Measurements from ENCODE around the gene DGKB.

DGKB gene

GRCh38 chr7:14828053-14828452 is 74.5 kb downstream of the DGKB start:
- H3K27me3 ChIP-seq (ENCODE audit: low read depth), result no peaks in the 10 kb centered on the region
- no peaks in the 10 kb centered on the region for H3K9me3 ChIP-seq
- no peaks in the 10 kb centered on the region for H3K36me3 ChIP-seq (replicated peaks)
- H3K4me1 ChIP-seq, result no peaks in the 10 kb centered on the region
- in situ Hi-C loops (cut with MboI; ENCODE audit: low sequenced_read_pairs), result no loop called here
- no peak overlapping the region for H3K4me3 ChIP-seq
- no peak for DNase-seq (ENCODE audit: low spot score in 2 of 2)

DNA sequence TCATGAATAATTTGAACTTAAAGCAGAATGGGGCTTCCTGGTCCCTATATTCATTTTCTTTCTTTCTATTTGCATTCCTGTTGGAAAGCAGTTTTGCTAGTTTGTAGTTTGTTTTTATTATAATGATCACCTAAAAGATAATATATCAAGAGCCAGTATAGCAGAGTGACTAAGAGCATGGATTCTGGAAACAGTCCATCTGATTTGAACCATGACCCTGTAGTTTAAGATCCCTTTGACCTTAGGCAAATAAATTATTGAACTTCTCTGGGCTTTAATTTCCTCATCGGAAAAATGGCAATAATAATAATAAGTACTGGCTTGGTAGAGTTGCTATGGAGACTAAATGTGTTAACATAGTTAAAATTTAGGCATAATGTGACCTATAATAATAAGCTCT is 76.1 kb downstream of the DGKB start:
- Histone ChIP-seq H3K4me3 (no peak overlapping the region), H3K9me3 (no peaks in the 10 kb centered on the region), H3K27me3 (ENCODE audit: low read depth) (no peaks in the 10 kb centered on the region), H3K36me3 (replicated peaks) (no peaks in the 10 kb centered on the region), H3K4me1 (no peaks in the 10 kb centered on the region)
- DNase-seq (ENCODE audit: low spot score in 2 of 2), result no peak
- in situ Hi-C loops (cut with MboI; ENCODE audit: low sequenced_read_pairs), result no loop called here

GRCh38 chr7:14825912-14826311 is 76.6 kb downstream of the DGKB start:
- DNase-seq (ENCODE audit: low spot score in 2 of 2), result no peak
- Histone ChIP-seq H3K27me3 (ENCODE audit: low read depth) (no peaks in the 10 kb centered on the region), H3K4me1 (no peaks in the 10 kb centered on the region), H3K4me3 (no peak overlapping the region), H3K9me3 (no peaks in the 10 kb centered on the region), H3K36me3 (replicated peaks) (no peaks in the 10 kb centered on the region)
- in situ Hi-C loops (cut with MboI; ENCODE audit: low sequenced_read_pairs), result no loop called here

DNA sequence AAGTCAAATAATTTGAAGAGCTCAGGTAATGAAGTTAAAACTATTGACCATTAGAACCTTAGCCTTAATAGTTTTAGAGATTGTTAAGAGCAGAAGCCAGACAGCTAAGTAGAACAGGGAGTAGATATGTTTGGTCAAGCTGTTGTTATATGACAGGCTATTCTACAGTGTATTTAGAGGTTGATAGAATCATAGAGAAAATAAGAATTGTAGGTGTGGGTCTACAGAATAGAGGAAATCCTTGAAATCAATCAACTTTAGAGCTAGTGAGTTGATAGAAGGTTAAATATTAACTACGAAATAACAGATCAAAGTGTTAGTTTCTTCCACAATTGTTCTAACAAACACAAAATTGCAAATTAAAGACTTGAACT is 80.1 kb downstream of the DGKB start:
- DNase-seq (ENCODE audit: low spot score in 2 of 2), result no peak
- H3K9me3 ChIP-seq, result no peaks in the 10 kb centered on the region
- H3K27me3 ChIP-seq (ENCODE audit: low read depth), result no peaks in the 10 kb centered on the region
- H3K4me3 ChIP-seq, result no peak overlapping the region
- no peaks in the 10 kb centered on the region for H3K36me3 ChIP-seq (replicated peaks)
- H3K4me1 ChIP-seq, result no peaks in the 10 kb centered on the region
- in situ Hi-C loops (cut with MboI; ENCODE audit: low sequenced_read_pairs), result no loop called here

- in situ Hi-C loops (cut with MboI; ENCODE audit: low sequenced_read_pairs), result no loop called here
- no peak for DNase-seq (ENCODE audit: low spot score in 2 of 2)
Observed at GRCh38 chr7:14821757-14822480, 80.6 kb downstream of the DGKB start.

GRCh38 chr7:14818871-14819270 is 83.7 kb downstream of the DGKB start:
- Histone ChIP-seq H3K36me3 (replicated peaks) (no peaks in the 10 kb centered on the region), H3K9me3 (no peaks in the 10 kb centered on the region), H3K27me3 (ENCODE audit: low read depth) (no peaks in the 10 kb centered on the region), H3K4me1 (no peaks in the 10 kb centered on the region), H3K4me3 (no peak overlapping the region)
- DNase-seq (ENCODE audit: low spot score in 2 of 2), result no peak
- in situ Hi-C loops (cut with MboI; ENCODE audit: low sequenced_read_pairs), result no loop called here

More at GRCh38 chr7:14821757-14822480, 80.6 kb downstream of the DGKB start:
- Histone ChIP-seq H3K36me3 (replicated peaks) (no peaks in the 10 kb centered on the region), H3K27me3 (ENCODE audit: low read depth) (no peaks in the 10 kb centered on the region), H3K4me1 (no peaks in the 10 kb centered on the region), H3K4me3 (no peak overlapping the region), H3K9me3 (no peaks in the 10 kb centered on the region)

GRCh38 chr7:14817829-14818614 is 84.5 kb downstream of the DGKB start:
- no peaks in the 10 kb centered on the region for H3K27me3 ChIP-seq (ENCODE audit: low read depth)
- H3K36me3 ChIP-seq (replicated peaks), result no peaks in the 10 kb centered on the region
- no peak for DNase-seq (ENCODE audit: low spot score in 2 of 2)
- no peak overlapping the region for H3K4me3 ChIP-seq
- no peaks in the 10 kb centered on the region for H3K4me1 ChIP-seq
- in situ Hi-C loops (cut with MboI; ENCODE audit: low sequenced_read_pairs), result no loop called here
- H3K9me3 ChIP-seq, result no peaks in the 10 kb centered on the region

GRCh38 chr7:14807507-14807906 is 95.0 kb downstream of the DGKB start:
- in situ Hi-C loops (cut with MboI; ENCODE audit: low sequenced_read_pairs), result no loop called here

DNA sequence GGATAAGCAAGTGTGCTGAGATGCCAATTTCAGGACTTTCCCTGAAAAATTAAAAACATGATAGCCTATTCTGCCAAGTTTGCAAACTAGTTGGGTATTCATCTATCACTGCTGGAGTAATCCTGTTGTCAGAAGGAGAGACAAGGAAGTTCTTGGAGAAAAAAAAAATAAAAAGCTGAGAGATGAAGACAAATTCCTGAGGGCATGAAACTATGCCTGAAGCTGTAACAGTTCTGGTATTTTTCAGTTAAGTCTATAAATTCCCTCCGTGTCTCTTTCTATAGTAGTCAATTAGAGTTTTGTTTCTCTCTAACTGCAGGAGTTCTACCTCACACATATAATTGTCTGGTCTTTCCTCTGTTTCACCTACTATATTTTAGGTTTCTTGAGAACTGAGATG is 95.7 kb downstream of the DGKB start:
- DNase-seq (ENCODE audit: low spot score in 2 of 2), result no peak
- in situ Hi-C loops (cut with MboI; ENCODE audit: low sequenced_read_pairs), result no loop called here
- Histone ChIP-seq H3K36me3 (replicated peaks) (no peaks in the 10 kb centered on the region), H3K9me3 (no peaks in the 10 kb centered on the region), H3K4me1 (no peaks in the 10 kb centered on the region), H3K4me3 (no peak overlapping the region), H3K27me3 (ENCODE audit: low read depth) (no peaks in the 10 kb centered on the region)

More at GRCh38 chr7:14807507-14807906, 95.0 kb downstream of the DGKB start:
- no peak for DNase-seq (ENCODE audit: low spot score in 2 of 2)
- H3K4me3 ChIP-seq, result no peak overlapping the region
- no peaks in the 10 kb centered on the region for H3K4me1 ChIP-seq
- H3K27me3 ChIP-seq (ENCODE audit: low read depth), result no peaks in the 10 kb centered on the region
- no peaks in the 10 kb centered on the region for H3K36me3 ChIP-seq (replicated peaks)
- H3K9me3 ChIP-seq, result no peaks in the 10 kb centered on the region

DNA sequence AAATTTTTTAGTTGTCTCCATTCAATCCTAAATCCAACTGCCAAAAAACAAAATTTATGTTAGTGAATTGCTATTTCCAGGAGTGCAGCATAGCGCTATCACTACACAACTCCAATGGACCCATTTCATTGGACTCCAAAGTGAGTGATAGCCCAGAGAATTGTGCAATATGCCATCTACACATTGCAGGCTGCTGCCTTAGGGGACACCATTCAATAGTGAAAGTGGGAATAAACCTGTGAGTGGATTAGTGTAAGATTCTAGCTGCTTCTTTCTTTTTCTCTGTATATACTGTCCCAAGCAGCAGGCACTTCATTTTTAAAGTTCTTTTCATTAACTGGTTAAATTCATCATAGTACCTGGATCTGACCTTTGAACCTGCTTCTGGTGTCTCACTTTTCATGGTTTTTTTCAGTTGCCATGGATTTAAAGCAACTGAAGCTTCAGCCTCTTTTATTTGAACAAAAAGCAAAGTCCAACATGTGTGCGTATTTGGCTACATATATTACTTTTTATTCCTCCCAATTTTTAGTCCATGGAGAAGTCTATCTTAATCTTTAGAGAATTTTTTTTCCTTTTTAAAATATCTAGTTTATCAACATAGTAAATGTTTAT is 97.3 kb downstream of the DGKB start:
- Histone ChIP-seq H3K4me3 (no peak overlapping the region), H3K9me3 (no peaks in the 10 kb centered on the region), H3K27me3 (ENCODE audit: low read depth) (no peaks in the 10 kb centered on the region), H3K36me3 (replicated peaks) (no peaks in the 10 kb centered on the region), H3K4me1 (no peaks in the 10 kb centered on the region)
- no peak for DNase-seq (ENCODE audit: low spot score in 2 of 2)
- in situ Hi-C loops (cut with MboI; ENCODE audit: low sequenced_read_pairs), result no loop called here

DNA sequence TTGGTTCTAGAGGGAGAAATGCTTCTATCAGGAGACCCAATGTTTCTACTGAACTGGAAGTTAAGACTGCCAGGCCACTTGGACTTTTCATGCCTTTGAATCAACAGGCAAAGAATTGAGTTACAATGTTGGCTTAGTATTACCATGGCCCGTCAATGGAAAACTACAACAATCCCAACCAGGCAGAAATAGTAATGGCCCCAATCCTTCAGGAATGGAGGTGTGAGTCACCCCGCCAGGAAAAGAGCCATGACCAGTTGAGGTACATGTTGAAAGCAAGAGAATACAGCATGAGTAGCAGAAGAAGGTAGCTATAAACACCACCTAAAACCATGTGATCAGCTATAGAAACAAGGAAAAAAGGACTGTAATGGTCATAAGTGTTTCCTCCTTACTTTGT is 101.9 kb downstream of the DGKB start:
- Histone ChIP-seq H3K27me3 (ENCODE audit: low read depth) (no peaks in the 10 kb centered on the region), H3K36me3 (replicated peaks) (no peaks in the 10 kb centered on the region)
- in situ Hi-C loops (cut with MboI; ENCODE audit: low sequenced_read_pairs), result no loop called here

GRCh38 chr7:14793151-14793550 is 109.4 kb downstream of the DGKB start:
- in situ Hi-C loops (cut with MboI; ENCODE audit: low sequenced_read_pairs), result no loop called here
- no peak overlapping the region for H3K4me3 ChIP-seq
- no peaks in the 10 kb centered on the region for H3K9me3 ChIP-seq
- DNase-seq (ENCODE audit: low spot score in 2 of 2), result no peak
- no peaks in the 10 kb centered on the region for H3K4me1 ChIP-seq
- no peaks in the 10 kb centered on the region for H3K27me3 ChIP-seq (ENCODE audit: low read depth)
- H3K36me3 ChIP-seq (replicated peaks), result no peaks in the 10 kb centered on the region

More for the DNA sequence above, 101.9 kb downstream of the DGKB start:
- DNase-seq (ENCODE audit: low spot score in 2 of 2), result no peak
- no peaks in the 10 kb centered on the region for H3K9me3 ChIP-seq
- no peaks in the 10 kb centered on the region for H3K4me1 ChIP-seq
- no peak overlapping the region for H3K4me3 ChIP-seq

DNA sequence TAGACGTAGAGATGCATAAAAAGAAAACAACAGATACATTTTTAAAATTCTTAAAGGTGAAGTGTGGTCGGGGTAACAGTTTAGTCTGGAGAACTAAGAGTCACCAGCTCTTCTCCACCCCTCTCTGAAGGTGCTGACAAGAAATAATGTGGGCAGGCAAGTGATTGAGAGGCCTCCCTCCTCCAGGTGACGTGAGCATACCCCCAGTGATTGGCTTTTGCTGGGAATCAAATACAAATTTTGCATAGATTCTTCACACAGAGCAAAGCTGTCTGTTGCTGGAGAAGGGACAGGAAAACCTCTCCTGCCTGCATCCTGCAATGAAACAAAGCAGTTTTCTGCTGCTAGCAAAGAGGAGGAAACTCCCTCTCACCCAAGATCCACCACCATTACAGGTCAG is 115.0 kb downstream of the DGKB start:
- Histone ChIP-seq H3K4me1 (no peaks in the 10 kb centered on the region), H3K27me3 (ENCODE audit: low read depth) (no peaks in the 10 kb centered on the region), H3K9me3 (no peaks in the 10 kb centered on the region), H3K4me3 (no peak overlapping the region), H3K36me3 (replicated peaks) (no peaks in the 10 kb centered on the region)
- in situ Hi-C loops (cut with MboI; ENCODE audit: low sequenced_read_pairs), result no loop called here
- no peak for DNase-seq (ENCODE audit: low spot score in 2 of 2)

DNA sequence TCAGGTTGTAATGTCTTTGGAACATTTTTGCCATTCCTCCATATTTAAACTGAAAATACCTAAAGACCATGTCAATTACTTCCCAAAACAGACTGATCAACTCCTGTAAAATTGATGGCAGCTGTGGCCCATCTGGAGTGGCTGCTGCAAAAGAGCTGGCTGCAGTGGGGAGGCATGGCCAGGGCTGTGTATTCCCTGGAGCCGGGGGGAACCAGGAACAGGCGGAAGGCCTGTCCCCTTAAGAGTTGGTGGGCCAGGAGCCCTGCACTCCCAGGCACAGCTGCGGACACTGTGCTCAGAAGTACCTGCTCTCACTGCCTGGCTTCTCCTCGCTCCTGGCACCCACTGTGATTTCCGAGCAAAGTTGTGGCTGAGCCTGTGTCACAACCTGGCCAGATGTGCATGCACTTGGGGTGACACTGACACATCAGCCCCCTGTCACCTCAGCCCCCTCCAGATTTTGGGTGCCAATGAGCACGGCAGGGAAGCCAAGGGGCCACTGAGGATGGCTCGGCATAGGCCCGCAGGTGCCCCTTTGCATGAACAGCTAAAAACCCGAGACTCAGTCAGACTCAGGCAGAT is 116.1 kb downstream of the DGKB start:
- in situ Hi-C loops (cut with MboI; ENCODE audit: low sequenced_read_pairs), result no loop called here
- no peaks in the 10 kb centered on the region for H3K36me3 ChIP-seq (replicated peaks)
- no peak for DNase-seq (ENCODE audit: low spot score in 2 of 2)
- no peak overlapping the region for H3K4me3 ChIP-seq
- H3K9me3 ChIP-seq, result no peaks in the 10 kb centered on the region
- no peaks in the 10 kb centered on the region for H3K27me3 ChIP-seq (ENCODE audit: low read depth)
- H3K4me1 ChIP-seq, result no peaks in the 10 kb centered on the region
